ENCODE data around the gene ZNF423.

GRCh38 chr16:49698453-49698815 is 157.5 kb downstream of the ZNF423 start:
- TF ChIP-seq CTCF (IDR thresholded peaks at IDR 0.05; ENCODE audit: borderline replicate concordance, extremely low read depth, low read length, poor library complexity, severe bottlenecking) (no peak), EZH2 (IDR thresholded peaks at IDR 0.05; ENCODE audit: borderline replicate concordance, low read depth, low read length, severe bottlenecking) (no peak)
